ENCODE results near the gene PPFIA3.
"Not testable (repeated sequence)": the region's sequence is repeated elsewhere in the genome, so short reads cannot be mapped to it uniquely, and the experiment has no call there.

Gene PPFIA3

DNA sequence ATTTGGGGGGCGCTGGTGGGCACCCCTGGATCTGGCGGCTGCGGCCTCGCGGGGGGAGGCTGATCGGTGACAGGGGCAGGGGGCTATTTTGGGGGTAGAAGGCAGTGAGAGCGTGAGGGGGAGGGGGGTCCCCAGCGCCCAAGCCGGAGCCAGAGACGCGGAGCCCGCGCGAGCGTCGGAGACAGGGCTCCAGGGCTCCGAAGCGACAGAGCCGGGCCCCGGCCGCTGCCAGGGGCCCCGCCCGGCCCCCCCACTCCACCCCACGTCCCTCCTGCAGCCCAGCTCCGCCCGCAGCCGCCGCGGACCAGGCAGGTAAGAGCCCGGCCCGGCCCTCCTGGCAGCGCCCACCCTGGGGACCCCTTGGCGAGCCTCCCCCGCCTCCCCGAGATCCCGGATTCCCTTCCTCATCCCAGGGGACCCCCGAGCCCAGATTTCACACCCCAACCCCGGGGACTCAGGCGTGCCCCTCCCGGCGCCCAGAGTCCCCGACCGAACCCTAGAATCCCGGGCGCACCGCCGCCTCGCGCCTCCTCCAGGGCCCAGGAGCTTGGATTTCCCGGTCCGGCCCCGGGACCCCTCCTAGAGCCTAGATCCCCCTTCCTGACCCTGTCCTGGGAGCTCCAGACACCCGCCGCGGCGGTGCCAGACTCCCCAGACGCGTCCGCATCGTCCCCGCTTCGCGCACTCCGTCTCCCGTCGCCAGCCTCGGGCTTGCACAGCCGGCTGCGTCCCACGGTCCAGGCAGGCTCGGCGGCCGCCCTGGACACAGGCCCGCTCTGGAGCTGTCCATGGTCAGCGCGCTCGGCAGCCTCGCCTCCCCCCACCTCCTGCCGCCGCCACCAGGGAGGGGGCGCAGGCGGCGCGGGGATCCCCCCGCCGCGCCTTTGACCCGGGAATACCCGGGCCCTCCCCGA is at the start of gene PPFIA3:
Gene PPFIA3 (plus strand): TSS at position 134 of the 914 bp plus-strand sequence. CDS start 8,330 bp downstream, outside the sequence.
- DNase-seq, result no peak

DNA sequence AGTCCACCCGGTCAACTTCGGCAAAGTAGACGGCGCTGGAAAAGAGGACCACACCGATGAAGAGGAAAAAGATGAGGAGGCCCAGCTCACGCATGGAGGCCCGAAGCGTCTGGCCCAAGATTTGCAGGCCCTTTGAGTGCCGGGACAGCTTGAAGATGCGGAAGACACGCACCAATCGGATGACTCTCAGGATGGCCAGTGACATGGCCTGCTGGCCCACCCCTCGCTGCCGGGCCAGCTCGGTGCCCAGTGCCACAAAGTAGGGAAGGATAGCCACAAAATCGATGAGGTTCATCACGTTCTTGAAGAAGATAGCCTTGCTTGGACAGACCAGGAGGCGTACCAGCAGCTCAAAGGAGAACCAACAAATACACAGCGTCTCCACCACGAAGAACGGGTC is 48.9 kb upstream of the PPFIA3 start:
- no peak for DNase-seq

DNA sequence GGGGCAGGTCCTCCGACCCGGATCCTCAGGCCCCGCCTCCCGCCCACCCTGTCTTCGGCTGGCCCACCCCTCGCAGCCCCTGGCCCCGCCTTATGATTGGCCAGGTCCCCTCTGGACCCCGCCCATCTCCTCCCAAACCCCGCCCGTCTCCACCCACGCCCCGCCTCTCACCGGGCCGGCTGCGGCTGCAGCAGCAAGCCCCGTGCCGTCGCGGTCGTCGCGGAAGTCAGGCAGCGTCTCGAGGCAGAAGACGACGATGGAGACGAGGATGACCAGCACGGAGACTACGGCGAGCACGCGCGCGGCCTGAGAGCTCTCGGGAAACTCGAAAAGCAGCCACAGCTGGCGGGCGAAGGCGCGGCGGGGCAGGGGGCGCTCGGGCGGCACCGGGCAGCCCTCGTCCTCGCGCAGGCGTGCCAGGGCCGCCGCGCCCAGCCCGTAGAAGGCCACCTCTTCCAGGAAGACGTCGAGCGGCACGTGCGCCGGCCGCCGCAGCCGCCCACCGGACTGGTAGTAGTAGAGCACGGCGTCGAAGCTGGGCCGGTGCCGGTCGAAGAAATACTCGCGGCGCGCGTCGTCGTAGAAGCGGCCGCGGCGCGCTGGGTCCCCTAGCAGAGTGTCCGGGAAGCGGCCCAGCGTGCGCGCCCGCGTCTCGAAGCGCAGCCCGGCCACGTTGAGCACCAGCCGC is 47.3 kb upstream of the PPFIA3 start:
- no peak for DNase-seq

DNA sequence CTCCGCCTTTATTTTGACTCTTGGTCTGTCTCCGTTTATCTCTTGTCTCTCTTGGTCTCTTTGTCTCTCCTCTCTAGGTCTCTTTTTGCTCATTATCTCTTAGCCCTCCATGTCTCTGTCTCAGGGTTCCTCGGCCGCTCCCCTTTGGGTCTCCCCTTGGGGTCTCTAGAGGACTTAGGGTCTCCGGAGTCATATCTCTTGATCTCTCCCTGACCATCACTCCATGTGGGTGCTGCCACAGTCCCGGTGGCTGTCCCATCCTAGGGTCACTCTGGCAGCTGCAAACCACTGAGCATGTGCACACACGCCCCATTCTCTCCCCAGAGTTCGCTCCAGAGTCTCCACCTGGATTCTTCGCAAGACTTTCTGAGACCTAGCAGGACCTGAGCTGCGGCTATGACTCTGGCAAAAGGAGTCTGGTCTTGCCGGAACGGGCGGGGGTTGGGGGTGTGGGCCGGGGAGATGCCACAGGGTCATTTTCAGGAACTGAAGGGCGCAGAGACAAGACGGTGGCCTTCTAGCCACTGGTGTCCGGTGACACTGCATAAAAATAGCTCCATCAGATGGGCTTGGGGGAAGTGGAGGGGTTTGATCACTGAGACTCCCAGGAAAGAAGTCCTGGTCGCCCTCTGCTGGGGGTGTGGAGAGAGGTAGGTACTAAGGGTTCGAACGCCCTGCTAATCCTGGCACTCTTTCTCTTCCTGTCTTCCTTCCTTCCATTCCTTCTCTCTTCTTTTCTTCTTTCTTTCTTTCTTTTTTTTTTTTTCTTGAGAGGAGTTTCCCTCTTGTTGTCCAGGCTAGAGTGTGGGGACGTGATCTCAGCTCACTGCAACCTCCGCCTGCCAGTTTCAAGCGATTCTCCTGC is 45.6 kb upstream of the PPFIA3 start:
- DNase-seq, result no peak

DNA sequence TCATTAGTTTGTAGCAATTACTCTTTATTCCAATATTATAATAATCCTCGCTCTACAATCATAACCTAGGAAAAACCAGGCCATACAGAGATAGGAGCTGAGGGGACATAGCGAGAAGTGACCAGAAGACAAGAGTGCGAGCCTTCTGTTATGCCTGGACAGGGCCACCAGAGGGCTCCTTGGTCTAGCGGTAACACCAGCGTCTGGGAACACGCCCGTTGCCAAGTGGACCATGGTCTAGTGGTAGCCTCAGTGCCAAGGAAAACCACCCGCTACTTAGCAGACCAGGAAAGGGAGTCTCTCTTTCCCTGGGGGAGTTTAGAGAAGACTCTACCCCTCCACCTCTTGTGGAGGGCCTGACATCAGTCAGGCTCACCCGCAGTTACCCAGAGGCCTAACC is 44.5 kb upstream of the PPFIA3 start:
- not testable (repeated sequence) for DNase-seq

DNA sequence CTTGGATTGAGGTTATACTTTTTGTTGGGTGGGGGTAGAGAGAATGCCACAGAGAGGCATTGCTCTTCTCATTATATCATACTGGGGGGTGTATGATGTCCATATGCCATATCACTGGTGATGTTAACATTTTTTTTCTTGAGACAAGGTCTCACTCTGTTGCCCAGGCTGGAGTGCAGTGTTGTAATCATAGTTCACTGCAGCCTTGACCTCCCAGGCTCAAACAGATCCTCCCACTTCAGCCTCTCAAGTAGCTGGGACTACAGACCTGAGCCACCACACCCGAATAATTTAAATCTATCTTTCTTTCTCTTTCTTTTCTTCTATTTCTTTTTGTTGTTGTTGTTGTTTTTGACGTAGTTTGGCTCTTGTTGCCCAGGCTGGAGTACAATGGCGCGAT is 39.0 kb upstream of the PPFIA3 start:
- DNase-seq, result no peak

DNA sequence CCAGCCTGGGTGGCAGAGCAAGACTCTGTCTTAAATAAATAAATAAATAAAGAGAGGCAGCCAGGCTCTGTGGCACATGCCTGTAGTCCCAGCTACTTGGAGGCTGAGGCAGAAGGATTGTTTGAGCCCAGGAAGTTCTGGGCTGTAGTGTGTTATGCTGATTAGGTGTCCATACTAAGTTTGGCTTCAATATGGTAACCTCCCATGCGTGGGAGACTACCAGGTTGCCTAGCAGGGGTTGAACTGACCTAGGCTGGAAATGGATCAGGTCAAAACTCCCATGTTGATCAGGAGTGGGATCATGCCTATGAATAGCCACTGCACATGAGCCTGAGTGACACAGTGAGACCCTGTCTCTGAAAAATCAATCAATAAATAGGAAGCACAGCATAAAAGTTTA is 38.1 kb upstream of the PPFIA3 start:
- DNase-seq, result no peak

DNA sequence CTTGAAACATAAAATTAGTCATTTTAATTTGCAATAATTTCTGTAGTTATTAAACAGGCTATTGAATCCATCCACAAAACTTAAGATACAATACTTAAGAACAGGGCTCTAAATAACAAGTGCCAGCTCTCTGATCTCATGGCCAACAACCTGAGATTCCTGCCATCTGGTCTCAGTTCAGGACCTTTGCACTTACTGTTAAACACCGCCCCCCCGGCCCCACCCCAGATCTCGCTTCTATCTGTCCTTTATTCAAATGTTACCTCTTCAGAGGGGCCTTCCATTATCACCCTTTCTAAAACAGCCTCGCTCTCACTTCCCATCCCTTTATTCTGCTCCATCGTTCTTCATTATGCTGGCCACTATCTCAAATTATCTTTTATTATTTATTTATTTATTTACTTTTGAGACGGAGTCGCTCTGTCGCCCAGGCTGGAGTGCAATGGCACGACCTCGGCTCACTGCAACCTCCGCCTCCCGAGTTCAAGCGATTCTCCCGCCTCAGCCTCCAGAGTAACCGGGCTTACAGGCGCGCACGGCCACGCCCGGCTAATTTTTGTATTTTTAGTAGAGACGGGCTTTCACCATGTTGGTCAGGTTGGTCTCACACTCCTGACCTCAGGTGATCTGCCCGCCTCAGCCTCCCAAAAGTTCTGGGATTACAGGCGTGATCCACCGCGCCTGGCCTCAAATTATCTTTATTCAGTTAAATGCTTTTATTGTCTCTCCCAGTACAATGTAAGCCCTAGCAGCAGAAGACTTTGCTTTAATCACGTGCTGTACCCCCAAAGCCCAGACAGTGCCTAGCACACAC is 34.9 kb upstream of the PPFIA3 start:
- no peak for DNase-seq

DNA sequence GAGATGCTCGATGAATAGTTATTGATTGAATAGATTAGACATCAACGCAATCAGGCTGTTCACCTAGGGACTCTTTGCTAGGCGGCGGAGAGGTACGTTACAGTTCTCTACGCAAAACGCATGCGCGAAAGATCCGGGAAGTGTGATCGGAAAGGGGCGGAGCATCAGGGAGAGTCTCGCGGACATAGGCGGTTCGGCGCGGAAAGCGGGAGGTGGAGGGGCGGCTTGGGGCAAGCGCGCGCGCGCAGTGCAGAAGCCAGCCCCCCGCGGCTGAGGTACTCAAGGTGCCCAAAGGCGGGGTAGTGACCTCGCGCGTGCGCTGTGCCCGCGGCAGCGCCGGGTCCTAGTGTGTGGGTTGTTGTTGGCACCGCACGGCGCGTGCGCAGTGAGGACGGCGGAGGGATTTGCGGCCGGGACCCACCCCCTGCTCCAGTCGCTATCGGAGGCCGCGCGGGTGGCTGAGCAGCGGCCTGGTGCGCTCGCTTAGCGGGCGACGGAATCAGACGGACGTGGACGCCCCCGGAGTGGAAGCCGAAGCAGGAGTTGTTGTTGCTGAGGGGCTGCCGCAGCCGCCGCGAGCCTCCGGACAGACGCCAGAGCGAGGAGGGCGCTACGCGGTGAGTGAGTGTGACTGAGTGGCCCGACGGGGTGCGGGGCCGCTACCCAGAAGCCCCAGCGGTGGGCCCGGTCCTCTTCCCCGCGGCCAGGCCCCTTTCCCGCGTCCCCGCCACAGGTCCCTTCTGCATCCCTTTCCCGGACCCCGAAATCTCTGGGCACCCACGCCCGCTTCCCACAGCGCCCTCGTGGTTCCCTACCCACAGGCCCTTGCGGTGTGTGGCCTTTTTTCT is 34.1 kb upstream of the PPFIA3 start, which contains the start of gene SNRNP70:
Gene SNRNP70 (plus strand): TSS at position 432 of the 848 bp plus-strand sequence. CDS start 964 bp downstream, outside the sequence.
- DNase-seq, result peak; percentile 99

DNA sequence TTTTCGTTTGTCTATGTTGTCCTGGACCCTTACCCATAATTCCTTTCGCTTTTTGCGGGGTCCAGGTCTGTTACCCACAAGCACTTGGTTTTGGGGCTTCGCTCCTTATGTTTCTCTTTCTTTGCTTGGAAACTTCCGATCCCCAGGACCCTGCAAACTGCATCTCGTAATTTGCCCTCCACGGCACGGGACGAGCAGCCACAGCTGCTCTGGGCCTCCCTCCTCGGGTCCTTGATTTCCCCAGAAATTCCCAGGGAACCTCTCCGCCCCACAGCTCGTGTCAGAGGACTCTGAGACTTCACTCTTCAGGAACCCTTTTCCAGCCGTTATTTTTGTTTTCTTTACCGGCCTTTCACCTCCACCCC is 33.5 kb upstream of the PPFIA3 start:
- no peak for DNase-seq

DNA sequence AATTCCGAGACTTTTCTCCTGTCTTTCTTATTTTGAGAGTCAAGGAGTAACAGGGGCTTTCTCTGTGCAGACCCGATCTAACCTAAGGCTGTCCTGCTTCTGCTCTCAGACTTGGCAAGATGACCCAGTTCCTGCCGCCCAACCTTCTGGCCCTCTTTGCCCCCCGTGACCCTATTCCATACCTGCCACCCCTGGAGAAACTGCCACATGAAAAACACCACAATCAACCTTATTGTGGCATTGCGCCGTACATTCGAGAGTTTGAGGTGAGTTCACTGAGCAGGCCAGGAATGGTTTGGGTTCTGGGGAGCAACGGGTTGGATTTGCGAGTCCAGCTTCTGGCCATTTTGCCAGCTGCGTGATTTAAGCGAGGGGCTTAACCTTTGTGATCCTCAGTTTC is 33.0 kb upstream of the PPFIA3 start:
- DNase-seq, result no peak

DNA sequence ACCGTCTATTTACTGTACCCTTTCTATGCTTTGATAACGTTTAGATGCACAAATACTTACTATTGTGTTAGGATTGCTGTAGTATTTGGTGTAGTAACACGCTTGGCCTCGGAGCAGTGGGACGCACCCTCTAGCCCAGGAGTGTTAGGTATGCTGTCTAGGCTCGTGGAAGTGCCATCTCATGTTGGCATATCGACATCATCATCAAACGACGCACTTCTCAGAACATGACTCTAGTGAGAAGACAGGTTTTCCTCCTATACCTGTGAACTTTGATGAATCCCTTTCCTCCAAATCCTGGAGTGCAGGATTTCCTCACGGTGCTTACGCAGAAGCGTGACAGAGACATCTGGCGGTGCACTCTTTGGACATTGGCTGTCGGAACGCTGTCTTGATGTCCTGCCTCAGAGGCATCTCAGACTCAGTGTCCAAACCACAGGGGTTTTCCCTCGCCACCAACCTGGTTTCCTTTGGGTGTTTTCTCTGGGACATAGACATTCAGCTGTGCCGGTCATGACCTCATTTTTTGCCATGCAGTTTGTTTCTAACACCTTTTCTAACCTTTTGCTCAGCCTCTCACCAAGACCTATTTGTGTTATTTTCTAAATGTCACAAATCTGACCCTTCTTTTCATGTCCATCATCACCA is 27.8 kb upstream of the PPFIA3 start:
- no peak for DNase-seq

DNA sequence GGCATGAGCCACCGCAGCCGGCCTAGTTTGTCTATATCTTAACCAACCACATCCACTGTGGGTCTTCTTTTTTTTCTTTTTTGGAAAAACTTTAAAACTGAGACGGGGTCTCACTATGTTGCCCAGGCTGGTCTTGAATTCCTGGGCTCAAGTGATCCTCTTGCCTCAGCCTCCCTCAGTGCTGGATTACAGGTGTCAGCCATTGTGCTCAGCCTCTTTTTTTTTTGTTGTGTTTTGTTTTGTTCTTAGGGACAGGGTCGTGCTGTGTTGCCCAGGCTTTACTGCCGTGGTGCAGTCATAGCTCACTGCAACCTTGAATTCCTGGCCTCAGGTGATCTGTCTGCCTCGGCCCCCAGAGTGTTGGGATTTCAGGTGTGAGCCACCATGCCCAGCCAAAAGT is 26.7 kb upstream of the PPFIA3 start:
- no peak for DNase-seq

DNA sequence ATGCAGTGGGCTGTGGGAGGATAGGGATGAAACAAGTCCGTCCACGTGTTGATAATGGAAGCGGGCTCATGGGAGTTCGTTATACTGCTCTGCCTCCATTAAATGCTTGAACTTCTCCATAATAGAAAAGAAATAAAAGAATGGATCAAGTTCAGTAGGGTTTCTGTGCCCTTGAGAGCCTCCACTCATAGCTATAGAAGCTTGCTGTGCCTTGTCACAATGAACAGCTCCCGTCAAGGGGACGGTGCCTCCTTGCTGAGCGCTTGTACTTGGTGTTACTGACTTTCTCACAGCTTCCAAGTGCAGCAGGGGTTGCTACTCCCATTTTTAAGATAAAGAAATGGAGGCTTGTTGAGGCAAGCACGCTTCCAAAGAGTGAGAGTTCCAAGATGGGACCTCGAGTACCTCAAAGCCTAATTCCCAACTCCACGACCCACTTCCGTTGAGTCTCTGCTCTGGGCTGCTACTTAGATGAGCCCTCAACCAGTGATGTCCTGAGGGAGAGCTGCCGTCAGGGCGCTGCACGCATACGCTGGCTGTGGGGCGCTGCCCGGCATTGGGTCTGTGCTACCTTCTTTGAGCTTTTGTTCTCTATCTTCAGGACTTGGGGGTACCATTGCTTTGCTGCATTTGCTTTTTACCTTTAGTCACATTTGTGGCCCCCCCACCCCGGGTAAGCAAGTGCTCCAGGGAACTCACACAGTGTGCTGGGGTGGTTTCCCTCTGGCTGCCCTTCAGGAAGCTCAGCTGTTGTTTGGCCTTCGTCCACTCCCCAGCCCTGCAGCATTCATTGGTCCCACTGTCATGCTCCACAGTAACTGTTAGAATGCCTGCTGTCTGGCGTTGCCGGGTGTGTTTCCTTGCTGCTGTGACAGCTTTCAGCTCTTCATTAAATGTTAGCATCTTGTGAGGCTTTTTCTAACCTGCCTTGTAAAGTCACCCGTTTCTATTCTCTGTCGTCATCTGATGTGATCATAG is 24.6 kb upstream of the PPFIA3 start:
- DNase-seq, result no peak

DNA sequence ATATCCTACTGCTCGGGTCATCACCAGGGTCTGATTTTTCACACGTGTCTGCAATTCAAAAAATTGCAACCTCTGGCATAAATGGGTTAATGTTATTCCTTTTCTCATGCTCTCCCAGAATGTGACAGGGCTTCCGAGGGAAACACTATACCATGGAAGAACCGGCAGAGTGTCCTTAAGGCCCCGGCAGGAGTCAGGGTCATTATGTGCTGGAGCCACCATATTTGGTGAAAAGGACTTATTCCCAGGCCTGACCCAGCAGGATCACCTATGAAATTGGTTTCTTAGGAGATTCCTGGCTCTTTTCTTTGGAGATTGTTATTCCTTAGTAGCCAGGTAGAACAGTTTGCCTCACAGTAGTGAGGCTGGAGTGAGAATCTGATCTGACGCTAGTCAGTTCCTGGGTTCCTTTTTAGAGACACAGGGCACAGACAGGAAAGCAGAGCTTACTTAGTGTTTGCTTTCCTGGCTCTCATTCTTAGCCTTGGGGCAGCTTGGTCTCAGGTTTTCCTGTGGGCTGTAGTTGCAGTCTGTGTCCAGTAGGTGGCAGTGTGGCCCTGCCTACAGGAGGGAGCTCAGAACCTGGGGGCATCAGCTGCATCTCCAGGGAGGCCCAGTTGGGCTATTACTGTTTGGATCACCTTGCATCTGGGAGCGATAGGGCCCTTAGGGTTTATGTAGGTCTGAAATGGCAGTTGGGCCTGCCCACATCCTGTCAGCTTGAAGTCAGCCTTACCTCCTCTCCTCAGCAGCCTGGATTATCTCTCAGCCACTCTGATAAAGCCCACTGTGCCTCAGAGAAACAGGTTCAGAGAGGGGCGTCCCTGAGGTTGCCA is 21.7 kb upstream of the PPFIA3 start:
- DNase-seq, result peak; percentile 64

DNA sequence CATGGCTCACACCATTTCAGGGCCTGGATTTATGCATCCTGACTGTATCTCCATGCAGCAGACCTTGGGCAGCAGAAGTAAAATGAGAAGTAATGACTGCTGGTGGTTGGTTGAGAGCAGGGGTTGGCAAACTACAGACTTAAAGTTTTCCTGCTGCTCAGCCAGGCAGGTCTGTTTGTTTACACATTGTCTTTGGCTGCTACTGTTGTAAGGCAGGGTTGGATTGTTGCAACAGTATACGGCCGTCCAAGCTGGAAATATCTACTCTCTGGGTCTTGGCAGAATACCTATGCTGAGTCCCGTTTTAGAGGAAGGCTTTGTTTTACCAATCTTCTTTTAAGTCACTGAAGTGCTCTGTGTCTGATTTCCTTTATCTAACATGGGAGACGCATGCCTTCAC is 20.5 kb upstream of the PPFIA3 start:
- no peak for DNase-seq

DNA sequence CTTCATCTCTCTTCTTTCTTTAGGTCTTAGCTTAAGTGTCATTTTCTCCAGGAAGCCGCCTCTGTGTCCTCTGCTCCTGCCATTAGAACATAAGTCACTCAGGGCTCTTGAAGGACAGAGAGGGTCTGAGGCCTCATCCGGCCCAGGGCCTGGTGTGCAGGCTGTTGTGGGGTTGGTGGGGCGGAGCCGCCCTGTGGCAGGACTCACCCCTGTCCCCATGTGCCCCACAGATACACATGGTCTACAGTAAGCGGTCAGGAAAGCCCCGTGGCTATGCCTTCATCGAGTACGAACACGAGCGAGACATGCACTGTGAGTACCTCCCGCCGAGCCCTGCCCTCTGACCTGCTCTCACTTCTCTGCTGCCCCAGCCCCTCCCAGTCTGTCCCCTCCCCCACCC is 18.2 kb upstream of the PPFIA3 start:
- no peak for DNase-seq

DNA sequence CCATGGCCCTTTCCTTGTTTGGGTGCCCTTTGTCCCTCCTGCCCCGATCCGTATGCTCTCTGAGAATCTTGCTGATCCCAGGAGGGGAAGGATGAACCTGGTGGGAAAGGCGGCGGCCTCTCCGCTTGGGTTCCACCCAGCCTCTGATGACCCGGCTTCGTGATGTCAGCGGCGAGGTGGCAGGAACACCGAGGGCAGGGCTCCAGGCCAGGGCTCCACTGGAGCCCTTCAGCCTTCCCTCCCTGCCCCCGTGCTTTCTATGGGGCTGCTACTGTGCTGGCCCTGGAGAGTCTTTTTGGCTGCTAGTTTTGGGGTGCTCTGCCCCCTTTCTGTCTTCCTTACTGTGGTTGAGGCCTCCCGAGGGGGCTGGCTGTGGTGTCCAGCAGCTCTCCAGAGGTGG is 17.0 kb upstream of the PPFIA3 start:
- DNase-seq, result no peak

All from activated CD4-positive, alpha-beta T cell treated with anti-CD3 and anti-CD28 coated beads for 1 hour (primary cell).